K562 (cell line): ENCODE measurements around the gene PPCDC. TPM values are rescaled to one million over a fixed set of nuclear protein-coding genes. Genes with fewer than 3 reads are reported as not detected.

Source experiments
- ARID1B ChIP-seq: fragments of 450-650 bp; IDR thresholded peaks from 2 replicates; pipeline ENCODE4 v1.6.1; 2016; ENCODE audit warnings: antibody characterized with exemption, mild to moderate bottlenecking, inconsistent platforms
- CXXC5 ChIP-seq: fragments of 250-450 bp; sonication (Bioruptor Pico); IDR thresholded peaks from 2 replicates; pipeline ENCODE4 v1.8.0; 2022; ENCODE audit warnings: inconsistent platforms, mild to moderate bottlenecking, moderate library complexity
- GABPB1 ChIP-seq: sonication (generic); formaldehyde crosslinking; IDR thresholded peaks from 2 replicates; pipeline ENCODE4 v1.8.0; 2022; ENCODE audit warnings: mild to moderate bottlenecking, missing genetic modification reagents
- HNRNPUL1 ChIP-seq: fragments of 200-400 bp; formaldehyde crosslinking; IDR thresholded peaks from 2 replicates; pipeline ENCODE4 v1.6.1; 2017; ENCODE audit warnings: low read length
- MBD1 ChIP-seq: fragments of 250-450 bp; sonication (Bioruptor Pico); IDR thresholded peaks from 2 replicates; pipeline ENCODE4 v1.8.0; 2022; ENCODE audit warnings: inconsistent platforms
- NFYB ChIP-seq: IDR thresholded peaks from 2 replicates; pipeline ENCODE4 v1.6.1; 2011; ENCODE audit warnings: mild to moderate bottlenecking, moderate library complexity; ENCODE audit not compliant: insufficient read length; ENCODE audit errors: extremely low read depth
- PKNOX1 ChIP-seq: fragments of 450-650 bp; IDR thresholded peaks from 2 replicates; pipeline ENCODE4 v1.6.1; 2016
- RBFOX2 ChIP-seq: fragments of 200-400 bp; formaldehyde crosslinking; IDR thresholded peaks from 2 replicates; pipeline ENCODE4 v1.6.1; 2017; ENCODE audit warnings: low read depth, mild to moderate bottlenecking, low read length, moderate library complexity
- RERE ChIP-seq: sonication (generic); formaldehyde crosslinking; IDR thresholded peaks from 2 replicates; pipeline ENCODE4 v1.8.0; 2023; ENCODE audit warnings: missing genetic modification reagents, mild to moderate bottlenecking, borderline replicate concordance
- SFPQ ChIP-seq: fragments of 200-400 bp; formaldehyde crosslinking; IDR thresholded peaks from 2 replicates; pipeline ENCODE4 v1.6.1; 2017; ENCODE audit warnings: mild to moderate bottlenecking, low read depth, low read length, moderate library complexity
- SMAD3 ChIP-seq: fragments of 450-650 bp; formaldehyde crosslinking; conservative IDR thresholded peaks from 2 replicates; pipeline ENCODE4 v1.4.0; 2020; ENCODE audit warnings: mild to moderate bottlenecking
- TAL1 ChIP-seq: fragments of 450-650 bp; IDR thresholded peaks from 2 replicates; pipeline ENCODE4 v1.6.1; 2016; ENCODE audit warnings: mild to moderate bottlenecking
- WHSC1 ChIP-seq: IDR thresholded peaks from one replicate; pipeline ENCODE4 v1.6.1; 2012; ENCODE audit warnings: low read length, control low read depth, inconsistent platforms
- polyA plus RNA-seq, 8 experiments: library from polyadenylated mRNA; depleted of rRNA in 4 of 8; stranded (reverse) in 5 of 8; unstranded in 3 of 8; fragments of >200 nt; fragmentation: Nextera tagmentation in 2 of 8; fragmentation: Illumina TruSeq in 1 of 8; extraction: Ambion mirVana in 2 of 8; extraction: Trizol in 1 of 8; gene quantifications; 2 replicates each; pipeline versions ENCODE4 v1.2.1 to v1.2.3, GENCODE V29; 2011 to 2014; ENCODE audit warnings: inconsistent platforms in 1 of 8, missing spikeins in 1 of 8
- total RNA-seq, 7 experiments: library from RNA; depleted of rRNA in 6 of 7; stranded (reverse); fragments of >200 nt in 6 of 7; fragmentation: Illumina TruSeq in 2 of 7; extraction: Trizol in 2 of 7; gene quantifications; 2 replicates each; pipeline versions ENCODE4 v1.2.1 to v1.2.3, GENCODE V29; 2011 to 2021; ENCODE audit warnings: low replicate concordance in 1 of 7

The PPCDC gene
- total and polyA plus RNA-seq, 9 of the 15 experiments (the other 6 are each of a cell fraction or from before 2014, with no cell fraction given), result 10.9 to 53.6 (median 16.7) TPM

GRCh38 chr15:75054172-75054897 lies 30.9 kb downstream of the PPCDC start (continued):
- TF ChIP-seq RBFOX2 (no peak), PKNOX1 (peak; percentile 83), TAL1 (peak; percentile 19; the same call in 1 of the 2 replicates), GABPB1 (CRISPR knock-in tag) (no peak), NFYB (no peak), SMAD3 (no peak), CXXC5 (CRISPR knock-in tag) (no peak), ARID1B (peak; percentile 34; the same call in 1 of the 2 replicates), SFPQ (no peak), HNRNPUL1 (no peak), RERE (CRISPR knock-in tag) (no peak), WHSC1 (no peak), MBD1 (no peak)
- TF ChIP-seq, all 486 proteins: peak for 16
